SU-DHL-6 (cell line): ENCODE results near the gene SLAMF7.

Experiments
- EZH2phosphoT487 ChIP-seq: fragments of 200-600 bp; sonication (generic), shearing (Covaris generic); conservative IDR thresholded peaks from 2 replicates; pipeline ENCODE4 v1.6.1; 2018; ENCODE audit warnings: mild to moderate bottlenecking, antibody characterized with exemption, low read length, moderate library complexity, mixed read lengths
- TF ChIP-seq, protein P1 (sequence below): fragments of 200-600 bp; sonication (generic); IDR thresholded peaks from one replicate; pipeline ENCODE4 v1.5.1; 2017; ENCODE audit warnings: antibody characterized with exemption, mild to moderate bottlenecking, low read length, moderate library complexity; ENCODE audit not compliant: insufficient read depth, poor library complexity, severe bottlenecking

DNA sequence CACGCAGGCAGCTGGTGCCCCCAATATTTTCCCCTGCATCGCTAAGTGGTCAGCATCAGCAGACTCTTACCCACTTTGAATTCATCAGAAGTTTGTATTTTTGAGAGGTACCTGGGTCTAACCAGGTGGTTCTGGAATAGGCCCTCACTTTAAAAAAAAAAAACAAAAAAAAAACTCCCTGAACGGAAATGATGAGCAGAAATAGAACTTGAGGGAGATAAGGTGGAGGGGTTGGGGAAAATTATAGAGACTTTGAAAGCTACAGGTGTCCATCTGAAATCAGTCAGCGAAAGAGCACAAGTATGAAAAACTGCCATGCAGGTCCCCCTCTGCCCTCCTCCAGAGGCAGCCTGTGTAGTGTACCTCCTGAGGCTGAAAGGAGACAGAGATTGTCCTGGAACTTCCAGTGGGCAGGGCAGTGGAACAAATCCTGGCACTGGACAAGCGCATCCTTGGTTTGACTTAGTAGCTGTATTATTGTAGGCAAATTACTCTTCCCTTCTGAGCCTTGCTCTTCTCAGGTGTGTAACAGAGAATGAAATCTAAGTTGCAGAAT, 1.2 kb downstream of the SLAMF7 start:
- TF ChIP-seq, protein P1, sequence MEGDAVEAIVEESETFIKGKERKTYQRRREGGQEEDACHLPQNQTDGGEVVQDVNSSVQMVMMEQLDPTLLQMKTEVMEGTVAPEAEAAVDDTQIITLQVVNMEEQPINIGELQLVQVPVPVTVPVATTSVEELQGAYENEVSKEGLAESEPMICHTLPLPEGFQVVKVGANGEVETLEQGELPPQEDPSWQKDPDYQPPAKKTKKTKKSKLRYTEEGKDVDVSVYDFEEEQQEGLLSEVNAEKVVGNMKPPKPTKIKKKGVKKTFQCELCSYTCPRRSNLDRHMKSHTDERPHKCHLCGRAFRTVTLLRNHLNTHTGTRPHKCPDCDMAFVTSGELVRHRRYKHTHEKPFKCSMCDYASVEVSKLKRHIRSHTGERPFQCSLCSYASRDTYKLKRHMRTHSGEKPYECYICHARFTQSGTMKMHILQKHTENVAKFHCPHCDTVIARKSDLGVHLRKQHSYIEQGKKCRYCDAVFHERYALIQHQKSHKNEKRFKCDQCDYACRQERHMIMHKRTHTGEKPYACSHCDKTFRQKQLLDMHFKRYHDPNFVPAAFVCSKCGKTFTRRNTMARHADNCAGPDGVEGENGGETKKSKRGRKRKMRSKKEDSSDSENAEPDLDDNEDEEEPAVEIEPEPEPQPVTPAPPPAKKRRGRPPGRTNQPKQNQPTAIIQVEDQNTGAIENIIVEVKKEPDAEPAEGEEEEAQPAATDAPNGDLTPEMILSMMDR = no peak
- TF ChIP-seq EZH2phosphoT487 = no peak
